Measurements from ENCODE around the gene TTC16. TPM values are rescaled to one million over a fixed set of nuclear protein-coding genes. Genes with fewer than 3 reads are reported as not detected.

The TTC16 gene
- total and polyA plus RNA-seq, 2 donors (not counting 1 experiment from before 2014, with no cell fraction given), result 0.25 TPM; not detected in 1

- H3K4me1 ChIP-seq (ENCODE audit: control insufficient read depth in 2 of 2, insufficient read depth in 2 of 2, low read length in 2 of 2), result no peaks in the 10 kb centered on the region
- ChIA-PET POLR2A (no interaction called here), CTCF (no interaction called here)
- H3K4me2 ChIP-seq (replicated peaks; ENCODE audit: low read depth, low read length, poor library complexity, severe bottlenecking), result no peak overlapping the region
- intact Hi-C loops (cut with micrococcal nuclease), result no loop called here
- no peaks in the 10 kb centered on the region for H3K9me3 ChIP-seq (ENCODE audit: control extremely low read depth in 1 of 3, control insufficient read depth in 2 of 3, insufficient read depth in 1 of 3, low read length in 2 of 3)
- Mint-ChIP-seq H3K4me3 (no peak overlapping the region), H3K27ac (no peak overlapping the region), H3K4me1 (no peaks in the 10 kb centered on the region), H3K27me3 (peaks cover 8% of the 10 kb centered on the region), H3K9me3 (ENCODE audit: insufficient read depth) (no peaks in the 10 kb centered on the region)
- H3K36me3 ChIP-seq (replicated peaks in 1 of 2; ENCODE audit: control extremely low read depth in 1 of 2, control insufficient read depth in 1 of 2, extremely low read depth in 1 of 2, insufficient read depth in 2 of 2, low read length in 1 of 2), result no peaks in the 10 kb centered on the region
- no peak for TF ChIP-seq EZH2 (IDR thresholded peaks at IDR 0.05; ENCODE audit: borderline replicate concordance, insufficient read depth, low read depth, low read length, poor library complexity, severe bottlenecking)
- TF ChIP-seq CTCF (IDR thresholded peaks at IDR 0.05), result no peak
- no peak for DNase-seq
- no peak overlapping the region for H3K4me3 ChIP-seq (ENCODE audit: control extremely low read depth in 1 of 5, extremely low read depth in 1 of 5, insufficient read depth in 1 of 5, low read depth in 2 of 5, low read length in 4 of 5)
- H3K9ac ChIP-seq (ENCODE audit: low read length), result no peak overlapping the region
- WGBS (ENCODE audit: insufficient coverage), result 100% methylated on average over 5 of the region's 6 CpGs
- ATAC-seq (ENCODE audit: low read depth), result no peak
- no peaks in the 10 kb centered on the region for H3K79me2 ChIP-seq (ENCODE audit: control insufficient read depth, insufficient read depth, low read length)
- H4K20me1 ChIP-seq (ENCODE audit: control insufficient read depth, insufficient read depth, low read length, poor library complexity, severe bottlenecking), result no peaks in the 10 kb centered on the region
- no peaks in the 10 kb centered on the region for H3K27me3 ChIP-seq (replicated peaks in 1 of 4; ENCODE audit: control extremely low read depth in 1 of 4, control insufficient read depth in 3 of 4, insufficient read depth in 4 of 4, low read length in 3 of 4)
- no peak overlapping the region for H2AFZ ChIP-seq (ENCODE audit: insufficient read depth, low read depth, low read length, poor library complexity, severe bottlenecking)
- H3K27ac ChIP-seq (ENCODE audit: low read length in 2 of 2), result no peak overlapping the region
Measured at GRCh38 chr9:127686461-127687393, 29.2 kb upstream of the TTC16 start.

GRCh38 chr9:127689329-127690000 is 26.4 kb upstream of the TTC16 start:
- Histone ChIP-seq H3K79me2 (ENCODE audit: control insufficient read depth, insufficient read depth, low read length) (no peaks in the 10 kb centered on the region), H3K27ac (ENCODE audit: low read length in 2 of 2) (no peak overlapping the region), H3K4me1 (ENCODE audit: control insufficient read depth in 2 of 2, insufficient read depth in 2 of 2, low read length in 2 of 2) (no peaks in the 10 kb centered on the region), H3K27me3 (replicated peaks in 1 of 4; ENCODE audit: control extremely low read depth in 1 of 4, control insufficient read depth in 3 of 4, insufficient read depth in 4 of 4, low read length in 3 of 4) (no peaks in the 10 kb centered on the region), H3K4me2 (replicated peaks; ENCODE audit: low read depth, low read length, poor library complexity, severe bottlenecking) (no peak overlapping the region), H2AFZ (ENCODE audit: insufficient read depth, low read depth, low read length, poor library complexity, severe bottlenecking) (no peak overlapping the region), H3K36me3 (replicated peaks in 1 of 2; ENCODE audit: control extremely low read depth in 1 of 2, control insufficient read depth in 1 of 2, extremely low read depth in 1 of 2, insufficient read depth in 2 of 2, low read length in 1 of 2) (no peaks in the 10 kb centered on the region), H3K9ac (ENCODE audit: low read length) (no peak overlapping the region), H4K20me1 (ENCODE audit: control insufficient read depth, insufficient read depth, low read length, poor library complexity, severe bottlenecking) (no peaks in the 10 kb centered on the region), H3K9me3 (ENCODE audit: control extremely low read depth in 1 of 3, control insufficient read depth in 2 of 3, insufficient read depth in 1 of 3, low read length in 2 of 3) (no peaks in the 10 kb centered on the region), H3K4me3 (ENCODE audit: control extremely low read depth in 1 of 5, extremely low read depth in 1 of 5, insufficient read depth in 1 of 5, low read depth in 2 of 5, low read length in 4 of 5) (no peak overlapping the region)
- no peaks in the 10 kb centered on the region for H3K27me3 Mint-ChIP-seq
- H3K9me3 Mint-ChIP-seq (ENCODE audit: insufficient read depth), result no peaks in the 10 kb centered on the region
- no peak overlapping the region for H3K27ac Mint-ChIP-seq
- ChIA-PET CTCF (interaction anchor here (0.9 kb wide), 1 partner anchor 105 kb away, joined by 3 read pairs; no protein-coding TSS in a partner anchor), POLR2A (no interaction called here)
- WGBS (ENCODE audit: insufficient coverage), result 90% methylated on average over 13 of the region's 13 CpGs
- H3K4me1 Mint-ChIP-seq, result no peaks in the 10 kb centered on the region
- no peak for TF ChIP-seq EZH2 (IDR thresholded peaks at IDR 0.05; ENCODE audit: borderline replicate concordance, insufficient read depth, low read depth, low read length, poor library complexity, severe bottlenecking)
- TF ChIP-seq CTCF (IDR thresholded peaks at IDR 0.05), result no peak
- ATAC-seq (ENCODE audit: low read depth) (no peak), DNase-seq (no peak)
- intact Hi-C loops (cut with micrococcal nuclease), result no loop called here
- H3K4me3 Mint-ChIP-seq, result no peak overlapping the region
